Endothelial cell of umbilical vein (primary cell): ENCODE measurements around the gene EPHA5. TPM values are rescaled to one million over a fixed set of nuclear protein-coding genes. Genes with fewer than 3 reads are reported as not detected.

ENCODE experiments used
- BruUV-seq: library from RNA; stranded (reverse); fragments of 400-500 nt; replicated peaks from 2 replicates; lab custom pipeline; 2021; lab: Mats Ljungman, UMichigan
- CTCF ChIA-PET: fragments of 300-600, 350-600 bp; sonication (Branson Sonifier 250); formaldehyde crosslinking; loops from one replicate; lab custom pipeline; 2021; ENCODE audit warnings: antibody characterized with exemption, inconsistent platforms; lab: Charles Lee
- POLR2A ChIA-PET: fragments of 300-600, 350-600 bp; sonication (Branson Sonifier 250); formaldehyde crosslinking; loops from one replicate; lab custom pipeline; 2021; ENCODE audit warnings: antibody characterized with exemption, inconsistent platforms; lab: Charles Lee
- DNase-seq: peaks from one replicate; pipeline ENCODE4 v3.0.0-alpha.2; 2011; ENCODE audit warnings: low read depth, low spot score
- FAIRE-seq: peaks from 2 replicates; lab custom pipeline; 2011; peaks lifted over from hg19 to GRCh38; lab: Jason Lieb, UNC
- H2AFZ ChIP-seq: 2 replicates; pipeline ENCODE4 v1.6.0; 2012; ENCODE audit warnings: low read depth, low read length, control low read depth, inconsistent platforms
- H3K27ac ChIP-seq: 2 replicates; pipeline ENCODE4 v1.5.1; 2011; ENCODE audit warnings: low read depth, mild to moderate bottlenecking, control low read depth, low read length, moderate library complexity; ENCODE audit not compliant: insufficient read depth
- H3K27me3 ChIP-seq, 2 experiments: 2 replicates each; pipeline versions ENCODE4 v1.6.0 to v1.6.1; 2011; ENCODE audit warnings: low read length in 2 of 2, mixed read lengths in 1 of 2; ENCODE audit not compliant: control insufficient read depth in 2 of 2, insufficient read depth in 2 of 2
- H3K36me3 ChIP-seq, 2 experiments: 2 replicates in 1 of 2; 3 replicates in 1 of 2; pipeline ENCODE4 v1.5.1; 2011; ENCODE audit warnings: low read length in 2 of 2, mild to moderate bottlenecking in 1 of 2, moderate library complexity in 1 of 2; ENCODE audit not compliant: control insufficient read depth in 2 of 2, insufficient read depth in 2 of 2; ENCODE audit errors: extremely low read depth in 1 of 2
- H3K4me1 ChIP-seq: 3 replicates; pipeline ENCODE4 v1.5.1; 2011; ENCODE audit warnings: mild to moderate bottlenecking, low read length; ENCODE audit not compliant: control insufficient read depth, insufficient read depth; ENCODE audit errors: extremely low read depth
- H3K4me2 ChIP-seq: 2 replicates; pipeline ENCODE4 v1.6.1; 2011; ENCODE audit warnings: low read length, control low read depth, mixed read lengths; ENCODE audit not compliant: insufficient read depth
- H3K4me3 ChIP-seq, 3 experiments: fragments of 200-600 bp in 1 of 3; sonication (generic), shearing (Covaris generic) in 1 of 3; replicated peaks in 1 of 3; 2 replicates each; pipeline ENCODE4 v1.5.1; 2011 to 2016; ENCODE audit warnings: control low read depth in 3 of 3, low read length in 3 of 3, mild to moderate bottlenecking in 2 of 3, inconsistent platforms in 1 of 3, low read depth in 1 of 3, moderate library complexity in 1 of 3; ENCODE audit not compliant: insufficient read depth in 1 of 3
- H3K79me2 ChIP-seq: 2 replicates; pipeline ENCODE4 v1.6.0; 2012; ENCODE audit warnings: low read length, inconsistent platforms; ENCODE audit not compliant: control insufficient read depth, insufficient read depth
- H3K9ac ChIP-seq: replicated peaks from 2 replicates; pipeline ENCODE3; 2011; ENCODE audit warnings: low read length, control low read depth; ENCODE audit not compliant: insufficient read depth; ENCODE audit errors: extremely low read depth
- H3K9me1 ChIP-seq: replicated peaks from 3 replicates; pipeline ENCODE4 v1.6.0; 2011; ENCODE audit warnings: mild to moderate bottlenecking, low read length; ENCODE audit not compliant: control insufficient read depth, insufficient read depth; ENCODE audit errors: extremely low read depth
- H3K9me3 ChIP-seq: replicated peaks from 2 replicates; pipeline ENCODE4 v1.5.1; 2012; ENCODE audit warnings: low read length, inconsistent platforms; ENCODE audit not compliant: control insufficient read depth, insufficient read depth
- H4K20me1 ChIP-seq: replicated peaks from 2 replicates; pipeline ENCODE3; 2011; ENCODE audit warnings: mild to moderate bottlenecking, low read length; ENCODE audit not compliant: control insufficient read depth, insufficient read depth; ENCODE audit errors: extremely low read depth
- CTCF ChIP-seq, 2 donors: IDR thresholded peaks; 1 replicate in 1 of 2; 2 replicates in 1 of 2; pipeline ENCODE4 v1.5.1; 2011; ENCODE audit warnings: low read length in 2 of 2, mild to moderate bottlenecking in 2 of 2, moderate library complexity in 2 of 2, control low read depth in 1 of 2, inconsistent platforms in 1 of 2, low read depth in 1 of 2; ENCODE audit not compliant: insufficient read depth in 1 of 2; ENCODE audit errors: extremely low read depth in 1 of 2
- EZH2 ChIP-seq: IDR thresholded peaks from 2 replicates; pipeline ENCODE4 v1.6.1; 2012; ENCODE audit warnings: borderline replicate concordance, low read depth, mild to moderate bottlenecking, moderate library complexity, low read length, inconsistent platforms; ENCODE audit not compliant: severe bottlenecking
- FOS ChIP-seq: IDR thresholded peaks from 2 replicates; pipeline ENCODE4 v1.6.1; 2011; ENCODE audit warnings: mild to moderate bottlenecking, low read length, moderate library complexity, borderline replicate concordance; ENCODE audit not compliant: insufficient read depth
- GATA2 ChIP-seq: IDR thresholded peaks from 2 replicates; pipeline ENCODE4 v1.7.0; 2011; ENCODE audit warnings: low read depth, mild to moderate bottlenecking, moderate library complexity, mixed read lengths, low read length; ENCODE audit not compliant: insufficient read length, insufficient read depth
- JUN ChIP-seq: IDR thresholded peaks from 2 replicates; pipeline ENCODE4 v1.6.1; 2011; ENCODE audit warnings: borderline replicate concordance, low read depth; ENCODE audit not compliant: insufficient read length, insufficient read depth
- MAX ChIP-seq: IDR thresholded peaks from 2 replicates; pipeline ENCODE4 v1.6.1; 2011; ENCODE audit not compliant: insufficient read depth, insufficient read length
- MYC ChIP-seq: IDR thresholded peaks from one replicate; pipeline ENCODE4 v1.6.1; 2011; ENCODE audit warnings: mild to moderate bottlenecking, low read depth, low read length
- POLR2A ChIP-seq: IDR thresholded peaks from 2 replicates; pipeline ENCODE4 v1.6.1; 2012; ENCODE audit warnings: low read depth, mild to moderate bottlenecking, control low read depth, low read length
- POLR2AphosphoS5 ChIP-seq: IDR thresholded peaks from 2 replicates; pipeline ENCODE4 v1.6.1; 2012; ENCODE audit warnings: low read depth, mild to moderate bottlenecking, control low read depth, low read length, moderate library complexity; ENCODE audit not compliant: insufficient read depth
- dilution Hi-C: fragments of 300-500 bp; cut with MboI; formaldehyde crosslinking; loops from one replicate; pipeline ENCODE4 v1.15.0; 2019; ENCODE audit warnings: low sequenced_read_pairs; ENCODE audit not compliant: extremely low pct_ligation_motif_present
- intact Hi-C: fragments of 100-400 bp; cut with micrococcal nuclease; formaldehyde crosslinking; loops from one replicate; pipeline ENCODE4 v1.10.0; 2022
- polyA plus RNA-seq, 4 experiments: library from polyadenylated mRNA; depleted of rRNA in 3 of 4; stranded (reverse) in 3 of 4; unstranded in 1 of 4; fragments of >200 nt; gene quantifications; 2 replicates each; pipeline versions ENCODE4 v1.2.1 to v1.2.3, GENCODE V29; 2011 to 2012; ENCODE audit warnings: missing spikeins in 1 of 4
- total RNA-seq: library from RNA; stranded (reverse); gene quantifications from 2 replicates; pipeline ENCODE4 v1.2.3, GENCODE V29; 2021

The EPHA5 gene
- total and polyA plus RNA-seq, 2 donors (not counting 3 experiments of a cell fraction or from before 2014, with no cell fraction given) = 0.31 to 0.39 TPM

GRCh38 chr4:65461781-65462180, 208.5 kb downstream of the EPHA5 start:
- ChIA-PET CTCF (interaction anchor here (0.6 to 0.9 kb wide), 2 partner anchors 372 to 453 kb away, joined by 3 to 4 read pairs; no protein-coding TSS in a partner anchor), POLR2A (no interaction called here)
- Histone ChIP-seq H3K79me2 (no peaks in the 10 kb centered on the region), H3K4me2 (no peak overlapping the region), H3K4me1 (no peaks in the 10 kb centered on the region), H3K4me3 (no peak overlapping the region), H2AFZ (no peak overlapping the region), H3K27me3 (no peaks in the 10 kb centered on the region), H3K9ac (no peak overlapping the region), H3K27ac (no peak overlapping the region), H3K36me3 (no peaks in the 10 kb centered on the region), H4K20me1 (no peaks in the 10 kb centered on the region), H3K9me1 (no peaks in the 10 kb centered on the region), H3K9me3 (no peaks in the 10 kb centered on the region)
- no peak for TF ChIP-seq CTCF (IDR thresholded peaks at IDR 0.05; ENCODE audit: extremely low read depth in 1 of 2, insufficient read depth in 1 of 2, low read depth in 1 of 2, low read length in 2 of 2)
- no peak for TF ChIP-seq POLR2AphosphoS5
- TF ChIP-seq MYC = no peak
- no peak for TF ChIP-seq JUN
- intact Hi-C loops (no loop called here), dilution Hi-C loops (no loop called here)
- FAIRE-seq (no peak), DNase-seq (no peak)
- BruUV-seq = no TSS peak

GRCh38 chr4:65457011-65457410, 213.3 kb downstream of the EPHA5 start:
- Histone ChIP-seq H3K4me3 (no peak overlapping the region), H3K9ac (no peak overlapping the region), H3K4me1 (no peaks in the 10 kb centered on the region), H3K9me3 (no peaks in the 10 kb centered on the region), H4K20me1 (no peaks in the 10 kb centered on the region), H2AFZ (no peak overlapping the region), H3K4me2 (no peak overlapping the region), H3K36me3 (no peaks in the 10 kb centered on the region), H3K27me3 (no peaks in the 10 kb centered on the region), H3K9me1 (no peaks in the 10 kb centered on the region), H3K79me2 (no peaks in the 10 kb centered on the region), H3K27ac (no peak overlapping the region)
- TF ChIP-seq POLR2AphosphoS5 (no peak), GATA2 (no peak), FOS (no peak), MYC (no peak), POLR2A (no peak), JUN (no peak), CTCF (IDR thresholded peaks at IDR 0.05; ENCODE audit: extremely low read depth in 1 of 2, insufficient read depth in 1 of 2, low read depth in 1 of 2, low read length in 2 of 2) (no peak), MAX (no peak), EZH2 (no peak)
- ChIA-PET POLR2A (no interaction called here), CTCF (interaction anchor here (1.4 kb wide), 1 partner anchor 23 kb away, joined by 3 read pairs; no protein-coding TSS in a partner anchor)
- FAIRE-seq (no peak), DNase-seq (no peak)
- dilution Hi-C loops = no loop called here
- intact Hi-C loops = no loop called here
- BruUV-seq = no TSS peak
